ENCODE data around the gene CCDC27. TPM values are rescaled to one million over a fixed set of nuclear protein-coding genes. Genes with fewer than 3 reads are reported as not detected.

Gene CCDC27
- total RNA-seq, 1 donor from 2014 or later: not detected

DNA sequence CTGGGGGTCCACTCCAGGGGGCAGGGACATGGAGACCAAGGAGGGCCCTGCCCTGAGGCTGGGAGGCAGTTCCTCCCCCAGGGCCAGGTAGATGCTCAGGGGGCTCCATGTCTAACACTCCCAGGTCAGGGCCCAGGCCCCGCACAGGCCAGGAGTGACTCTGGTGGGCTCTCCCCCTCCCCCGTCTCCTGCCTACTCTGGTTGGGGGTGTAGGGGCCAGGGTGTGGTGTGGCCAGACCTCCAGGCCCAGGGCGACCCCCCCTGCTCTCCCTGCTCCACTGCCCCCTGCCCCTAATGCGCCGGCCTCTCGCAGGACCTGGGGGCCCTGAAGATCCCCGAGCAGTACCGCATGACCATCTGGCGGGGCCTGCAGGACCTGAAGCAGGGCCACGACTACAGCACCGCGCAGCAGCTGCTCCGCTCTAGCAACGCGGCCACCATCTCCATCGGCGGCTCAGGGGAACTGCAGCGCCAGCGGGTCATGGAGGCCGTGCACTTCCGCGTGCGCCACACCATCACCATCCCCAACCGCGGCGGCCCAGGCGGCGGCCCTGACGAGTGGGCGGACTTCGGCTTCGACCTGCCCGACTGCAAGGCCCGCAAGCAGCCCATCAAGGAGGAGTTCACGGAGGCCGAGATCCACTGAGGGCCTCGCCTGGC lies 19.7 kb upstream of the CCDC27 start:
- H3K9me3 ChIP-seq: no peaks in the 10 kb centered on the region
- TF ChIP-seq CTCF (IDR thresholded peaks at IDR 0.05): no peak
- no peaks in the 10 kb centered on the region for H3K4me1 ChIP-seq
- no peak overlapping the region for H3K27ac ChIP-seq
- H3K27me3 ChIP-seq: no peaks in the 10 kb centered on the region
- intact Hi-C loops (cut with DNase I): no loop called here
- no peak overlapping the region for H3K4me3 ChIP-seq
- no peak for DNase-seq (ENCODE audit: low spot score in 2 of 2)
- H3K36me3 ChIP-seq: peaks cover 9 to 23% of the 10 kb centered on the region in 2 donors

DNA sequence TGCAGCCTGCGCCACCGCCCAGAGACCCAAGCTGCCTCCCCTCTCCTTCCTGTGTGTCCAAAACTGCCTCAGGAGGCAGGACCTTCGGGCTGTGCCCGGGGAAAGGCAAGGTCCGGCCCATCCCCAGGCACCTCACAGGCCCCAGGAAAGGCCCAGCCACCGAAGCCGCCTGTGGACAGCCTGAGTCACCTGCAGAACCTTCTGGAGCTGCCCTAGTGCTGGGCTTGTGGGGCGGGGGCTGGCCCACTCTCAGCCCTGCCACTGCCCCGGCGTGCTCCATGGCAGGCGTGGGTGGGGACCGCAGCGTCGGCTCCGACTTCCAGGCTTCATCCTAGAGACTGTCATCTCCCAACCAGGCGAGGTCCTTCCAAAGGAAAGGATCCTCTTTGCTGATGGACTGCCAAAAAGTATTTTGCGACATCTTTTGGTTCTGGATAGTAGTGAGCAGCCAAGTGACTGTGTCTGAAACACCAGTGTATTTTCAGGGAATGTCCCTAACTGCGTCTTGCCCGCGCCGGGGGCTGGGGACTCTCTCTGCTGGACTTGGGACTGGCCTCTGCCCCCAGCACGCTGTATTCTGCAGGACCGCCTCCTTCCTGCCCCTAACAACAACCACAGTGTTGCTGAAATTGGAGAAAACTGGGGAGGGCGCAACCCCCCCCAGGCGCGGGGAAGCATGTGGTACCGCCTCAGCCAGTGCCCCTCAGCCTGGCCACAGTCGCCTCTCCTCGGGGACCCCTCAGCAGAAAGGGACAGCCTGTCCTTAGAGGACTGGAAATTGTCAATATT lies 19.0 kb upstream of the CCDC27 start:
- Histone ChIP-seq H3K9me3 (no peaks in the 10 kb centered on the region), H3K27me3 (no peaks in the 10 kb centered on the region), H3K4me1 (no peaks in the 10 kb centered on the region), H3K36me3 (peaks cover 16 to 29% of the 10 kb centered on the region in 2 donors), H3K27ac (no peak overlapping the region), H3K4me3 (no peak overlapping the region)
- no peak for DNase-seq (ENCODE audit: low spot score in 2 of 2)
- TF ChIP-seq CTCF (IDR thresholded peaks at IDR 0.05): no peak
- intact Hi-C loops (cut with DNase I): no loop called here

- intact Hi-C loops (cut with DNase I): no loop called here
- peaks cover 24 to 36% of the 10 kb centered on the region in 2 donors for H3K36me3 ChIP-seq
- DNase-seq (ENCODE audit: low spot score in 2 of 2): no peak
Measured at GRCh38 chr1:3733883-3734589, 18.2 kb upstream of the CCDC27 start.

GRCh38 chr1:3734602-3735001 lies 17.6 kb upstream of the CCDC27 start:
- no peaks in the 10 kb centered on the region for H3K27me3 ChIP-seq
- H3K36me3 ChIP-seq: peaks cover 25 to 41% of the 10 kb centered on the region in 2 donors
- no peak for DNase-seq (ENCODE audit: low spot score in 2 of 2)
- no peaks in the 10 kb centered on the region for H3K9me3 ChIP-seq
- no peaks in the 10 kb centered on the region for H3K4me1 ChIP-seq
- no peak overlapping the region for H3K27ac ChIP-seq
- no peak for TF ChIP-seq CTCF (IDR thresholded peaks at IDR 0.05)
- H3K4me3 ChIP-seq: no peak overlapping the region
- intact Hi-C loops (cut with DNase I): no loop called here

More at GRCh38 chr1:3733883-3734589, 18.2 kb upstream of the CCDC27 start:
- H3K4me3 ChIP-seq: no peak overlapping the region
- H3K9me3 ChIP-seq: no peaks in the 10 kb centered on the region
- H3K4me1 ChIP-seq: no peaks in the 10 kb centered on the region
- no peak for TF ChIP-seq CTCF (IDR thresholded peaks at IDR 0.05)
- H3K27ac ChIP-seq: no peak overlapping the region
- H3K27me3 ChIP-seq: no peaks in the 10 kb centered on the region

GRCh38 chr1:3735027-3735681 lies 17.1 kb upstream of the CCDC27 start:
- peaks cover 28 to 46% of the 10 kb centered on the region in 2 donors for H3K36me3 ChIP-seq

More at GRCh38 chr1:3735027-3735681, 17.1 kb upstream of the CCDC27 start:
- H3K4me1 ChIP-seq: no peaks in the 10 kb centered on the region
- no peak for TF ChIP-seq CTCF (IDR thresholded peaks at IDR 0.05)
- no peak overlapping the region for H3K27ac ChIP-seq
- no peak overlapping the region for H3K4me3 ChIP-seq
- H3K27me3 ChIP-seq: no peaks in the 10 kb centered on the region
- no peak for DNase-seq (ENCODE audit: low spot score in 2 of 2)
- intact Hi-C loops (cut with DNase I): no loop called here
- no peaks in the 10 kb centered on the region for H3K9me3 ChIP-seq

All from ascending aorta (tissue), 2 donors.